ENCODE results near the gene CDH19. TPM values are rescaled to one million over a fixed set of nuclear protein-coding genes. Genes with fewer than 3 reads are reported as not detected.

The CDH19 gene
- total and polyA plus RNA-seq, 9 donors, result 0.18 to 3.5 (median 1.8) TPM; not detected in 1

DNA sequence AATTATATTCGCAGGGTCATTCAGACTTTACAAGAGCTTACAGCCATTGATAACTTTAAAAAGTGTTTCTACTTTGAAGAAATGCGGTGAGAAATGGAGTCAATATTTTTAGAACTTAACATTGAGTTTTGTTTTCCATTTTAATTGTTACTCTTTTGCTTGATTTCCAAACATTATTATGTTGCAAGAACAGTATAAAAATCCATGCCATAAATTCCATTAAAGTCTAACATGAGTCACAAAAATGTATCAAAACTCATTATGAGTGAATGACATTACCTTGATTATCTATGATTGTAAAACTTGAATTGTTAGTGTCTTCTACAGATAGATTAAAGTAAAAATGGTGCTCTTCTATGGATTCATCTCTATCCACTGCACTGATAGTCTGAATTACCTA lies 92.6 kb downstream of the CDH19 start:
- Histone ChIP-seq H3K27me3 (no peaks in the 10 kb centered on the region), H3K27ac (no peak overlapping the region), H3K9me3 (no peaks in the 10 kb centered on the region), H3K36me3 (no peaks in the 10 kb centered on the region), H3K4me1 (ENCODE audit: insufficient read depth) (no peaks in the 10 kb centered on the region), H3K4me3 (no peak overlapping the region)
- WGBS, 3 donors, result 29 to 76% (median 64%) methylated on average over 2 of the region's 2 CpGs
- no peak for DNase-seq
- intact Hi-C loops (cut with DNase I), result no loop called here
- TF ChIP-seq POLR2A (IDR thresholded peaks at IDR 0.05), result no peak
- TF ChIP-seq, protein P1, sequence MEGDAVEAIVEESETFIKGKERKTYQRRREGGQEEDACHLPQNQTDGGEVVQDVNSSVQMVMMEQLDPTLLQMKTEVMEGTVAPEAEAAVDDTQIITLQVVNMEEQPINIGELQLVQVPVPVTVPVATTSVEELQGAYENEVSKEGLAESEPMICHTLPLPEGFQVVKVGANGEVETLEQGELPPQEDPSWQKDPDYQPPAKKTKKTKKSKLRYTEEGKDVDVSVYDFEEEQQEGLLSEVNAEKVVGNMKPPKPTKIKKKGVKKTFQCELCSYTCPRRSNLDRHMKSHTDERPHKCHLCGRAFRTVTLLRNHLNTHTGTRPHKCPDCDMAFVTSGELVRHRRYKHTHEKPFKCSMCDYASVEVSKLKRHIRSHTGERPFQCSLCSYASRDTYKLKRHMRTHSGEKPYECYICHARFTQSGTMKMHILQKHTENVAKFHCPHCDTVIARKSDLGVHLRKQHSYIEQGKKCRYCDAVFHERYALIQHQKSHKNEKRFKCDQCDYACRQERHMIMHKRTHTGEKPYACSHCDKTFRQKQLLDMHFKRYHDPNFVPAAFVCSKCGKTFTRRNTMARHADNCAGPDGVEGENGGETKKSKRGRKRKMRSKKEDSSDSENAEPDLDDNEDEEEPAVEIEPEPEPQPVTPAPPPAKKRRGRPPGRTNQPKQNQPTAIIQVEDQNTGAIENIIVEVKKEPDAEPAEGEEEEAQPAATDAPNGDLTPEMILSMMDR (IDR thresholded peaks at IDR 0.05), result no peak
- no peak for TF ChIP-seq EP300 (IDR thresholded peaks at IDR 0.05)

DNA sequence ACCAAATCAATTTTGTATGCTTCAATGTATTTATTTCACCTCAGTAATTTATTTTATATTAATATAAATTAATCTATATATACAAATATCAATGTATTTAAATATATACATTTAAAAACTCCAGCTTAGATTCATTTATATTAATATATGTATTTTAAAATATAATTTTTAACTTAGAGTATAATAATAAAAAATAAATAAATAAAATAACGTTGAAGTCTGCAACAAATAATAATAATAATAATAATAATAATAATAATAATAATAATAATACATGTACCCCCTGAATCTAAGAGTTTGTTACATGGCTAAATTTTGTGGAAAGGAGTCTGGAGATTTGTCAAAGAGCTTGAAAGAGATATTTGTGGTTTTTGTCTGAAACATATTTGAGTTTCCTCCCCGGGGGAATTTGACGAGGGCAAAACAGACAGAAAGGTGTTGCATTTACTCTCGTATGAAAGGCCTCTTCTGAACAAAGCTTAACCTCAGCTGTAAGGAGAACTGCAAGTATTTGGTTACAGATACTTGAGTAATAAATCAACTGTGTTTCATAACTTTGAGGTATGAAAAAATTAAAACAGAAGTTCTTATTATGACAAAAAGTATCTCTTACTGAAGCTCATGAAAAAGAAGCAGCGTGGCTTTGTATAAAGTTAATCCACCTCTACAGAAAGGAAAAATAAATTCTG lies 93.4 kb downstream of the CDH19 start:
- TF ChIP-seq EP300 (IDR thresholded peaks at IDR 0.05), result no peak
- no peak for TF ChIP-seq POLR2A (IDR thresholded peaks at IDR 0.05)
- no peaks in the 10 kb centered on the region for H3K4me1 ChIP-seq (ENCODE audit: insufficient read depth)
- intact Hi-C loops (cut with DNase I), result no loop called here
- DNase-seq, result no peak
- H3K27me3 ChIP-seq, result no peaks in the 10 kb centered on the region
- H3K36me3 ChIP-seq, result no peaks in the 10 kb centered on the region
- no peak overlapping the region for H3K27ac ChIP-seq
- 20 to 40% (median 21%) methylated on average over 5 of the region's 5 CpGs for WGBS, 3 donors
- H3K4me3 ChIP-seq, result no peak overlapping the region
- H3K9me3 ChIP-seq, result no peaks in the 10 kb centered on the region

DNA sequence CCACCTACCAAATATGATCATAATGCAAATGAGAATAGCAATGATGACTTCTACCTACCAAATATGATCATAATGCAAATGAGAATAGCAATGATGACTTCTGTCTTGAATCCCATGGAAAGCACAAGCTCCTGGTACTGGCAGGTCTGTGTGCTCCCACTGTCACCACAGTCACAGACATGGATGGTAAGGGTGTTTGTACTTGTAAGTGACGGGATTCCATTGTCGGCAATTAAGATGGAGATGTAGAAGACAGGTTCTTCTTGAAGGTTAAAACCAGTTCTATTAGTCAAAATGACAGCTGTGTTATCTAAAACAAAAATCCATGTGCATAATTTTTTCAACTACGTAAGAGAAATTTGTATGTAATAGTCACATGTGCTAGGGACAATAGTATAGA lies 95.0 kb downstream of the CDH19 start:
- WGBS, 3 donors, result 92 to 94% (median 93%) methylated on average over 3 of the region's 3 CpGs
- Histone ChIP-seq H3K9me3 (no peaks in the 10 kb centered on the region), H3K4me1 (ENCODE audit: insufficient read depth) (no peaks in the 10 kb centered on the region), H3K36me3 (no peaks in the 10 kb centered on the region), H3K4me3 (no peak overlapping the region), H3K27ac (no peak overlapping the region), H3K27me3 (no peaks in the 10 kb centered on the region)
- intact Hi-C loops (cut with DNase I), result no loop called here
- no peak for DNase-seq
- TF ChIP-seq EP300 (IDR thresholded peaks at IDR 0.05) (no peak), POLR2A (IDR thresholded peaks at IDR 0.05) (no peak)
- TF ChIP-seq, protein P1 (IDR thresholded peaks at IDR 0.05), result no peak

DNA sequence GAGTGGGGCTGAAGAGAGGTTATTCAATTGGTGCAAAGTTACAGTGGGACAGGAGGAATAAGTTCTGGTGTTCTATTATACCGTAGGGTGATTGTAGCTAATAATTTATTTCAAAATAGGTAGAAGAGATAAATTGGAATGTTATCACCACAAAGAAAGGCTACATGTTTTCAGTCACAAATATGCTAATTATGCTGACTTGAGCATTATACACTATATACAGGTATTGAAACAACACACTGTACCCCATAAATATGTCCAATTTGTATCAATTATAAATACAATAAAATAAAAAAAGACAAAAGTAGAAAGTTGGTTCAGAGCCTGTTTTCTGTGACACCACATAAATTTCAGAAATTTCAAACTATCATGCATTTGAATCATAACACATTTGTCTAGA lies 97.7 kb downstream of the CDH19 start:
- H3K4me1 ChIP-seq (ENCODE audit: insufficient read depth), result no peaks in the 10 kb centered on the region
- H3K36me3 ChIP-seq, result no peaks in the 10 kb centered on the region
- no peaks in the 10 kb centered on the region for H3K9me3 ChIP-seq
- intact Hi-C loops (cut with DNase I), result no loop called here
- TF ChIP-seq POLR2A (IDR thresholded peaks at IDR 0.05) (no peak), EP300 (IDR thresholded peaks at IDR 0.05) (no peak)
- TF ChIP-seq, protein P1 (IDR thresholded peaks at IDR 0.05), result no peak
- no peak for DNase-seq
- H3K27ac ChIP-seq, result no peak overlapping the region
- no peak overlapping the region for H3K4me3 ChIP-seq
- no peaks in the 10 kb centered on the region for H3K27me3 ChIP-seq
- 78 to 91% (median 84%) methylated on average over 1 of the region's 1 CpG for WGBS, 3 donors

DNA sequence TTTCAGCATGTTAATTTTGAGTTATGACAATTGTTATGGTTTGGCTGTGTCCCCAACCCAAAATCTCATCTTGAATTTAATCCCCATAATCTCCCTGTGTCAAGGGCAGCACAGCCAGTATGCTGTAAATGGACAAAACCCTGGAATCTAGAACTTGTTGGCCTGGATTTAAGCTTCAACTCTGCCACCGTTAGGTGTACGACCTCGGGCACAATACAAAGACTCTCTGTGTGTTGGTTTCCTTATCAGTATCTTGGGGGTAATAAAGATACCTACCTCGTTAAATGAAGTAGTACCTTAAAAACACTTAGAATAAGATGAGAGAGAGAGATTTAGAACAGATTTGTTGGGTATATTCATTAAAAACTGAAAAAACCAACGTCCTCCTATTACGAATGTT lies 106.5 kb downstream of the CDH19 start:
- no peaks in the 10 kb centered on the region for H3K4me1 ChIP-seq (ENCODE audit: insufficient read depth)
- DNase-seq, result no peak
- no peaks in the 10 kb centered on the region for H3K27me3 ChIP-seq
- TF ChIP-seq POLR2A (IDR thresholded peaks at IDR 0.05) (no peak), EP300 (IDR thresholded peaks at IDR 0.05) (no peak)
- TF ChIP-seq, protein P1 (IDR thresholded peaks at IDR 0.05), result no peak
- H3K9me3 ChIP-seq, result no peaks in the 10 kb centered on the region
- H3K36me3 ChIP-seq, result no peaks in the 10 kb centered on the region
- 64 to 82% (median 77%) methylated on average over 6 of the region's 6 CpGs for WGBS, 3 donors
- intact Hi-C loops (cut with DNase I), result no loop called here
- H3K27ac ChIP-seq, result no peak overlapping the region
- no peak overlapping the region for H3K4me3 ChIP-seq
